ENCODE measurements around the gene SUMO2. TPM values are rescaled to one million over a fixed set of nuclear protein-coding genes. Genes with fewer than 3 reads are reported as not detected.

SUMO2 gene
- total and polyA plus RNA-seq, 2 of the 13 experiments (the other 11 are each of a cell fraction or from before 2014, with no cell fraction given) = 337 to 553 TPM

DNA sequence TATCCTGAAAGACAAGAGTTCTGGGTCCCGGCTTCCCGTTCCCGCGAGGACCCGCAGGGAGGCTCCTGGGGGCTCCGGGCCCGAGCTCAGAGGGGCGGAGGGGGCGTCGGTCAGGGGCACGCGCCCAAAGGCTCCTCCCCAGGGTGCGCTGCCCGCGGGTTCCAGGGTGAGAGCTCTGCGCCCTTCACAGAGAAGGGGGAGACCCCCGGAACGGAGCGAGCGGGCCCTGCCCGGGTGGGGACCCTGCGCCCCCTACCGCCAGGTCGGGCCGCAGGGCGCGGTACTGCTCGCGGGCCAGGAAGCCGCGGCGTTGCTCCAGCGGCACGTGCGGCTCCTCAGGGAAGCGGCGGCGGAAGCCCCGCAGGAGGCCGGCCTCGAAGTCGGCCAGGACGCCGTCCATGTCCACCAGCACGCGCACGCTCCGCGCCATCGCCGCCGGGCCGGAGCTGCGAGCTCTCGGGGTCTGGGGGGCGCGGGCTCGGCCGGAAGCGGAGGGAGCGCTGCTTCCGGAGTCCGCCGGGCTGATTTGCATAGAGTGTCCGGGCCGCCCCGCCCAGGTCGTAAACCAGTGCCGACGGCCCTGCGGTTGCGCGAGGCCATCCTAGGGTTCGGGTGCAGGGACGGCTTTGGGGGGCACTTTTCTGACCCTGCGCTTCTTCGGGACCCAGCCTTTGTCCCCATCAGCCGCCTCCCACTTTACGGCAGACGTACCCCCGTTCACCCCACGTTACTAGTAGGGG is 51.3 kb downstream of the SUMO2 start, which contains the start of gene NT5C (continued):
- TF ChIP-seq ZNF101 (CRISPR knock-in tag; IDR thresholded peaks at IDR 0.05; ENCODE audit: borderline replicate concordance, low read depth) = peak; percentile 67; the same call in 1 of the 2 replicates
- TF ChIP-seq NONO (IDR thresholded peaks at IDR 0.05) = no peak
- TF ChIP-seq NONO (CRISPR knock-in tag; conservative IDR thresholded peaks at IDR 0.05) = peak; percentile 76
- no peak for TF ChIP-seq NCOA5 (CRISPR knock-in tag; IDR thresholded peaks at IDR 0.05)
- no peak for TF ChIP-seq KLF13 (CRISPR knock-in tag; IDR thresholded peaks at IDR 0.05)
- TF ChIP-seq CBFB (CRISPR knock-in tag; IDR thresholded peaks at IDR 0.05) = peak; percentile 70
- no peak for TF ChIP-seq ZNF264 (CRISPR knock-in tag; IDR thresholded peaks at IDR 0.05)
- TF ChIP-seq, protein P1, sequence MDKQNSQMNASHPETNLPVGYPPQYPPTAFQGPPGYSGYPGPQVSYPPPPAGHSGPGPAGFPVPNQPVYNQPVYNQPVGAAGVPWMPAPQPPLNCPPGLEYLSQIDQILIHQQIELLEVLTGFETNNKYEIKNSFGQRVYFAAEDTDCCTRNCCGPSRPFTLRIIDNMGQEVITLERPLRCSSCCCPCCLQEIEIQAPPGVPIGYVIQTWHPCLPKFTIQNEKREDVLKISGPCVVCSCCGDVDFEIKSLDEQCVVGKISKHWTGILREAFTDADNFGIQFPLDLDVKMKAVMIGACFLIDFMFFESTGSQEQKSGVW (CRISPR knock-in tag; IDR thresholded peaks at IDR 0.05; ENCODE audit: borderline replicate concordance) = peak; percentile 72; the same call in 1 of the 2 replicates
- 0 out of 2 replicates have a peak, but pooled peaks have one; percentile 58 for TF ChIP-seq ZFP1 (CRISPR knock-in tag; IDR thresholded peaks at IDR 0.05)
- TF ChIP-seq, protein P2, sequence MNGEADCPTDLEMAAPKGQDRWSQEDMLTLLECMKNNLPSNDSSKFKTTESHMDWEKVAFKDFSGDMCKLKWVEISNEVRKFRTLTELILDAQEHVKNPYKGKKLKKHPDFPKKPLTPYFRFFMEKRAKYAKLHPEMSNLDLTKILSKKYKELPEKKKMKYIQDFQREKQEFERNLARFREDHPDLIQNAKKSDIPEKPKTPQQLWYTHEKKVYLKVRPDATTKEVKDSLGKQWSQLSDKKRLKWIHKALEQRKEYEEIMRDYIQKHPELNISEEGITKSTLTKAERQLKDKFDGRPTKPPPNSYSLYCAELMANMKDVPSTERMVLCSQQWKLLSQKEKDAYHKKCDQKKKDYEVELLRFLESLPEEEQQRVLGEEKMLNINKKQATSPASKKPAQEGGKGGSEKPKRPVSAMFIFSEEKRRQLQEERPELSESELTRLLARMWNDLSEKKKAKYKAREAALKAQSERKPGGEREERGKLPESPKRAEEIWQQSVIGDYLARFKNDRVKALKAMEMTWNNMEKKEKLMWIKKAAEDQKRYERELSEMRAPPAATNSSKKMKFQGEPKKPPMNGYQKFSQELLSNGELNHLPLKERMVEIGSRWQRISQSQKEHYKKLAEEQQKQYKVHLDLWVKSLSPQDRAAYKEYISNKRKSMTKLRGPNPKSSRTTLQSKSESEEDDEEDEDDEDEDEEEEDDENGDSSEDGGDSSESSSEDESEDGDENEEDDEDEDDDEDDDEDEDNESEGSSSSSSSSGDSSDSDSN (CRISPR knock-in tag; IDR thresholded peaks at IDR 0.05) = peak; percentile 88
- TF ChIP-seq ZNF557 (CRISPR knock-in tag; IDR thresholded peaks at IDR 0.05) = 0 out of 2 replicates have a peak, but pooled peaks have one; percentile 64
- no peak for TF ChIP-seq HNRNPUL1 (IDR thresholded peaks at IDR 0.05; ENCODE audit: low read depth, low read length)
- TF ChIP-seq EP300 (IDR thresholded peaks at IDR 0.05; ENCODE audit: low read depth in 2 of 2, low read length in 2 of 2) = peak in 1 of 2 experiments; percentile 13; a peak in 1 of 4 replicates
- TF ChIP-seq EP300 (CRISPR knock-in tag; IDR thresholded peaks at IDR 0.05; ENCODE audit: borderline replicate concordance) = peak; percentile 34; the same call in 1 of the 2 replicates
- TF ChIP-seq NR2F6 (IDR thresholded peaks at IDR 0.05) = no peak
- TF ChIP-seq NR2F6 (CRISPR knock-in tag; IDR thresholded peaks at IDR 0.05) = no peak
- TF ChIP-seq SRF (IDR thresholded peaks at IDR 0.05; ENCODE audit: low read depth, low read length) = no peak
- TF ChIP-seq, protein P3, sequence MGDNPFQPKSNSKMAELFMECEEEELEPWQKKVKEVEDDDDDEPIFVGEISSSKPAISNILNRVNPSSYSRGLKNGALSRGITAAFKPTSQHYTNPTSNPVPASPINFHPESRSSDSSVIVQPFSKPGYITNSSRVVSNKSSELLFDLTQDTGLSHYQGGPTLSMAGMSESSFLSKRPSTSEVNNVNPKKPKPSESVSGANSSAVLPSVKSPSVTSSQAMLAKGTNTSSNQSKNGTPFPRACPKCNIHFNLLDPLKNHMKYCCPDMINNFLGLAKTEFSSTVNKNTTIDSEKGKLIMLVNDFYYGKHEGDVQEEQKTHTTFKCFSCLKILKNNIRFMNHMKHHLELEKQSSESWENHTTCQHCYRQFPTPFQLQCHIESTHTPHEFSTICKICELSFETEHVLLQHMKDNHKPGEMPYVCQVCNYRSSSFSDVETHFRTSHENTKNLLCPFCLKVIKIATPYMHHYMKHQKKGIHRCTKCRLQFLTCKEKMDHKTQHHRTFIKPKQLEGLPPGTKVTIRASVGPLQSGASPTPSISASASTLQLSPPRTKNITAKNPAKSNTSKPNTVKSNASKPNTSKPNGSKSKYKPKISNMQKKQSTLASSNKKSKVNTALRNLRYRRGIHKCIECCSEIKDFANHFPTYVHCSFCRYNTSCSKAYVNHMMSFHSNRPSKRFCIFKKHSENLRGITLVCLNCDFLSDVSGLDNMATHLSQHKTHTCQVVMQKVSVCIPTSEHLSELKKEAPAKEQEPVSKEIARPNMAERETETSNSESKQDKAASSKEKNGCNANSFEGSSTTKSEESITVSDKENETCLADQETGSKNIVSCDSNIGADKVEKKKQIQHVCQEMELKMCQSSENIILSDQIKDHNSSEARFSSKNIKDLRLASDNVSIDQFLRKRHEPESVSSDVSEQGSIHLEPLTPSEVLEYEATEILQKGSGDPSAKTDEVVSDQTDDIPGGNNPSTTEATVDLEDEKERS (CRISPR knock-in tag; IDR thresholded peaks at IDR 0.05) = no peak
- TF ChIP-seq, protein P4, sequence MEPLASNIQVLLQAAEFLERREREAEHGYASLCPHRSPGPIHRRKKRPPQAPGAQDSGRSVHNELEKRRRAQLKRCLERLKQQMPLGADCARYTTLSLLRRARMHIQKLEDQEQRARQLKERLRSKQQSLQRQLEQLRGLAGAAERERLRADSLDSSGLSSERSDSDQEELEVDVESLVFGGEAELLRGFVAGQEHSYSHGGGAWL (CRISPR knock-in tag; IDR thresholded peaks at IDR 0.05) = peak; percentile 98
- TF ChIP-seq, protein P5, sequence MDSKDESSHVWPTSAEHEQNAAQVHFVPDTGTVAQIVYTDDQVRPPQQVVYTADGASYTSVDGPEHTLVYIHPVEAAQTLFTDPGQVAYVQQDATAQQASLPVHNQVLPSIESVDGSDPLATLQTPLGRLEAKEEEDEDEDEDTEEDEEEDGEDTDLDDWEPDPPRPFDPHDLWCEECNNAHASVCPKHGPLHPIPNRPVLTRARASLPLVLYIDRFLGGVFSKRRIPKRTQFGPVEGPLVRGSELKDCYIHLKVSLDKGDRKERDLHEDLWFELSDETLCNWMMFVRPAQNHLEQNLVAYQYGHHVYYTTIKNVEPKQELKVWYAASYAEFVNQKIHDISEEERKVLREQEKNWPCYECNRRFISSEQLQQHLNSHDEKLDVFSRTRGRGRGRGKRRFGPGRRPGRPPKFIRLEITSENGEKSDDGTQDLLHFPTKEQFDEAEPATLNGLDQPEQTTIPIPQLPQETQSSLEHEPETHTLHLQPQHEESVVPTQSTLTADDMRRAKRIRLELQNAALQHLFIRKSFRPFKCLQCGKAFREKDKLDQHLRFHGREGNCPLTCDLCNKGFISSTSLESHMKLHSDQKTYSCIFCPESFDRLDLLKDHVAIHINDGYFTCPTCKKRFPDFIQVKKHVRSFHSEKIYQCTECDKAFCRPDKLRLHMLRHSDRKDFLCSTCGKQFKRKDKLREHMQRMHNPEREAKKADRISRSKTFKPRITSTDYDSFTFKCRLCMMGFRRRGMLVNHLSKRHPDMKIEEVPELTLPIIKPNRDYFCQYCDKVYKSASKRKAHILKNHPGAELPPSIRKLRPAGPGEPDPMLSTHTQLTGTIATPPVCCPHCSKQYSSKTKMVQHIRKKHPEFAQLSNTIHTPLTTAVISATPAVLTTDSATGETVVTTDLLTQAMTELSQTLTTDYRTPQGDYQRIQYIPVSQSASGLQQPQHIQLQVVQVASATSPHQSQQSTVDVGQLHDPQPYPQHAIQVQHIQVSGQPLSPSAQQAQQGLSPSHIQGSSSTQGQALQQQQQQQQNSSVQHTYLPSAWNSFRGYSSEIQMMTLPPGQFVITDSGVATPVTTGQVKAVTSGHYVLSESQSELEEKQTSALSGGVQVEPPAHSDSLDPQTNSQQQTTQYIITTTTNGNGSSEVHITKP (CRISPR knock-in tag; IDR thresholded peaks at IDR 0.05; ENCODE audit: low read depth) = no peak

Measured in HepG2 (cell line).